Measurements from ENCODE around the gene TSHZ2.
"Not testable (repeated sequence)": the region's sequence is repeated elsewhere in the genome, so short reads cannot be mapped to it uniquely, and the experiment has no call there.

TSHZ2 gene

GRCh38 chr20:53016071-53016470 is 43.9 kb downstream of the TSHZ2 start:
- Histone ChIP-seq H3K4me1 (ENCODE audit: control insufficient read depth, insufficient read depth, low read length) (no peaks in the 10 kb centered on the region), H3K36me3 (ENCODE audit: control insufficient read depth, insufficient read depth, low read length) (no peaks in the 10 kb centered on the region), H3K27me3 (ENCODE audit: control insufficient read depth, insufficient read depth, low read length) (no peaks in the 10 kb centered on the region), H3K27ac (ENCODE audit: low read length) (no peak overlapping the region), H3K4me3 (ENCODE audit: low read length) (no peak overlapping the region), H3K9me3 (ENCODE audit: control insufficient read depth, insufficient read depth, low read length) (no peaks in the 10 kb centered on the region)
- DNase-seq (ENCODE audit: low read depth, low spot score), result no peak
- WGBS (ENCODE audit: insufficient coverage, insufficient read length), result no CpG with 5 or more reads among the region's 2 CpGs

GRCh38 chr20:53016534-53017042 is 44.4 kb downstream of the TSHZ2 start:
- H3K27me3 ChIP-seq (ENCODE audit: control insufficient read depth, insufficient read depth, low read length), result no peaks in the 10 kb centered on the region
- no peaks in the 10 kb centered on the region for H3K4me1 ChIP-seq (ENCODE audit: control insufficient read depth, insufficient read depth, low read length)
- no CpG with 5 or more reads among the region's 5 CpGs for WGBS (ENCODE audit: insufficient coverage, insufficient read length)
- H3K27ac ChIP-seq (ENCODE audit: low read length), result no peak overlapping the region
- no peaks in the 10 kb centered on the region for H3K36me3 ChIP-seq (ENCODE audit: control insufficient read depth, insufficient read depth, low read length)
- no peak for DNase-seq (ENCODE audit: low read depth, low spot score)
- H3K9me3 ChIP-seq (ENCODE audit: control insufficient read depth, insufficient read depth, low read length), result no peaks in the 10 kb centered on the region
- H3K4me3 ChIP-seq (ENCODE audit: low read length), result no peak overlapping the region

- no peaks in the 10 kb centered on the region for H3K4me1 ChIP-seq (ENCODE audit: control insufficient read depth, insufficient read depth, low read length)
- H3K9me3 ChIP-seq (ENCODE audit: control insufficient read depth, insufficient read depth, low read length), result no peaks in the 10 kb centered on the region
- no peak overlapping the region for H3K27ac ChIP-seq (ENCODE audit: low read length)
- no peak overlapping the region for H3K4me3 ChIP-seq (ENCODE audit: low read length)
- no peaks in the 10 kb centered on the region for H3K27me3 ChIP-seq (ENCODE audit: control insufficient read depth, insufficient read depth, low read length)
- 100% methylated on average over 1 of the region's 4 CpGs for WGBS (ENCODE audit: insufficient coverage, insufficient read length)
- H3K36me3 ChIP-seq (ENCODE audit: control insufficient read depth, insufficient read depth, low read length), result no peaks in the 10 kb centered on the region
- DNase-seq (ENCODE audit: low read depth, low spot score), result no peak
These were observed 45.0 kb downstream of the TSHZ2 start for GRCh38 chr20:53017206-53017605.

- Histone ChIP-seq H3K9me3 (ENCODE audit: control insufficient read depth, insufficient read depth, low read length) (no peaks in the 10 kb centered on the region), H3K36me3 (ENCODE audit: control insufficient read depth, insufficient read depth, low read length) (no peaks in the 10 kb centered on the region), H3K4me3 (ENCODE audit: low read length) (no peak overlapping the region), H3K4me1 (ENCODE audit: control insufficient read depth, insufficient read depth, low read length) (no peaks in the 10 kb centered on the region), H3K27me3 (ENCODE audit: control insufficient read depth, insufficient read depth, low read length) (no peaks in the 10 kb centered on the region), H3K27ac (ENCODE audit: low read length) (no peak overlapping the region)
- no peak for DNase-seq (ENCODE audit: low read depth, low spot score)
- no CpG with 5 or more reads among the region's 6 CpGs for WGBS (ENCODE audit: insufficient coverage, insufficient read length)
These were observed 47.3 kb downstream of the TSHZ2 start for GRCh38 chr20:53019464-53019863.

GRCh38 chr20:53020376-53020775 is 48.2 kb downstream of the TSHZ2 start:
- H3K4me3 ChIP-seq (ENCODE audit: low read length), result no peak overlapping the region
- no peaks in the 10 kb centered on the region for H3K4me1 ChIP-seq (ENCODE audit: control insufficient read depth, insufficient read depth, low read length)
- H3K27ac ChIP-seq (ENCODE audit: low read length), result no peak overlapping the region
- H3K9me3 ChIP-seq (ENCODE audit: control insufficient read depth, insufficient read depth, low read length), result no peaks in the 10 kb centered on the region
- H3K36me3 ChIP-seq (ENCODE audit: control insufficient read depth, insufficient read depth, low read length), result no peaks in the 10 kb centered on the region
- no peak for DNase-seq (ENCODE audit: low read depth, low spot score)
- WGBS (ENCODE audit: insufficient coverage, insufficient read length), result no CpG with 5 or more reads among the region's 4 CpGs
- H3K27me3 ChIP-seq (ENCODE audit: control insufficient read depth, insufficient read depth, low read length), result no peaks in the 10 kb centered on the region

GRCh38 chr20:53020834-53021233 is 48.7 kb downstream of the TSHZ2 start:
- H3K4me3 ChIP-seq (ENCODE audit: low read length), result no peak overlapping the region
- H3K9me3 ChIP-seq (ENCODE audit: control insufficient read depth, insufficient read depth, low read length), result no peaks in the 10 kb centered on the region
- no peak overlapping the region for H3K27ac ChIP-seq (ENCODE audit: low read length)
- no peak for DNase-seq (ENCODE audit: low read depth, low spot score)
- no peaks in the 10 kb centered on the region for H3K36me3 ChIP-seq (ENCODE audit: control insufficient read depth, insufficient read depth, low read length)
- H3K4me1 ChIP-seq (ENCODE audit: control insufficient read depth, insufficient read depth, low read length), result no peaks in the 10 kb centered on the region
- no peaks in the 10 kb centered on the region for H3K27me3 ChIP-seq (ENCODE audit: control insufficient read depth, insufficient read depth, low read length)
- WGBS (ENCODE audit: insufficient coverage, insufficient read length), result no CpG with 5 or more reads among the region's 2 CpGs

GRCh38 chr20:53021934-53022333 is 49.8 kb downstream of the TSHZ2 start:
- Histone ChIP-seq H3K27ac (ENCODE audit: low read length) (no peak overlapping the region), H3K27me3 (ENCODE audit: control insufficient read depth, insufficient read depth, low read length) (no peaks in the 10 kb centered on the region)

GRCh38 chr20:53023732-53024520 is 51.8 kb downstream of the TSHZ2 start:
- no peaks in the 10 kb centered on the region for H3K9me3 ChIP-seq (ENCODE audit: control insufficient read depth, insufficient read depth, low read length)
- no peaks in the 10 kb centered on the region for H3K36me3 ChIP-seq (ENCODE audit: control insufficient read depth, insufficient read depth, low read length)
- no peak for DNase-seq (ENCODE audit: low read depth, low spot score)
- no peaks in the 10 kb centered on the region for H3K27me3 ChIP-seq (ENCODE audit: control insufficient read depth, insufficient read depth, low read length)
- no peaks in the 10 kb centered on the region for H3K4me1 ChIP-seq (ENCODE audit: control insufficient read depth, insufficient read depth, low read length)
- no peak overlapping the region for H3K27ac ChIP-seq (ENCODE audit: low read length)
- WGBS (ENCODE audit: insufficient coverage, insufficient read length), result no CpG with 5 or more reads among the region's 5 CpGs
- H3K4me3 ChIP-seq (ENCODE audit: low read length), result no peak overlapping the region

More at GRCh38 chr20:53021934-53022333, 49.8 kb downstream of the TSHZ2 start:
- WGBS (ENCODE audit: insufficient coverage, insufficient read length), result no CpG with 5 or more reads among the region's 3 CpGs
- Histone ChIP-seq H3K4me3 (ENCODE audit: low read length) (no peak overlapping the region), H3K9me3 (ENCODE audit: control insufficient read depth, insufficient read depth, low read length) (no peaks in the 10 kb centered on the region), H3K4me1 (ENCODE audit: control insufficient read depth, insufficient read depth, low read length) (no peaks in the 10 kb centered on the region), H3K36me3 (ENCODE audit: control insufficient read depth, insufficient read depth, low read length) (no peaks in the 10 kb centered on the region)
- no peak for DNase-seq (ENCODE audit: low read depth, low spot score)

GRCh38 chr20:53024653-53025052 is 52.5 kb downstream of the TSHZ2 start:
- H3K4me3 ChIP-seq (ENCODE audit: low read length); H3K9me3 ChIP-seq (ENCODE audit: control insufficient read depth, insufficient read depth, low read length); H3K27ac ChIP-seq (ENCODE audit: low read length); H3K36me3 ChIP-seq (ENCODE audit: control insufficient read depth, insufficient read depth, low read length); H3K27me3 ChIP-seq (ENCODE audit: control insufficient read depth, insufficient read depth, low read length); DNase-seq (ENCODE audit: low read depth, low spot score); H3K4me1 ChIP-seq (ENCODE audit: control insufficient read depth, insufficient read depth, low read length): not testable (repeated sequence)
- no CpG with 5 or more reads among the region's 5 CpGs for WGBS (ENCODE audit: insufficient coverage, insufficient read length)

- Histone ChIP-seq H3K27ac (ENCODE audit: low read length) (no peak overlapping the region), H3K4me3 (ENCODE audit: low read length) (no peak overlapping the region), H3K4me1 (ENCODE audit: control insufficient read depth, insufficient read depth, low read length) (no peaks in the 10 kb centered on the region), H3K9me3 (ENCODE audit: control insufficient read depth, insufficient read depth, low read length) (no peaks in the 10 kb centered on the region), H3K36me3 (ENCODE audit: control insufficient read depth, insufficient read depth, low read length) (no peaks in the 10 kb centered on the region), H3K27me3 (ENCODE audit: control insufficient read depth, insufficient read depth, low read length) (no peaks in the 10 kb centered on the region)
- DNase-seq (ENCODE audit: low read depth, low spot score), result no peak
These were observed 54.9 kb downstream of the TSHZ2 start for GRCh38 chr20:53027089-53027488.
